H9 (cell line): ENCODE data around the gene BTG4. TPM values are rescaled to one million over a fixed set of nuclear protein-coding genes. Genes with fewer than 3 reads are reported as not detected.

ENCODE experiments used
- DNase-seq: peaks from one replicate; pipeline ENCODE4 v3.0.0-alpha.2; 2017
- H2AFZ ChIP-seq: one replicate; pipeline ENCODE4 v1.6.1; 2013; ENCODE audit warnings: mild to moderate bottlenecking, low read length, control low read depth, moderate library complexity
- H2AK5ac ChIP-seq: 2 replicates; pipeline ENCODE4 v1.6.1; 2013; ENCODE audit warnings: low read length, control low read depth, mixed read lengths; ENCODE audit not compliant: insufficient read length
- H2BK120ac ChIP-seq: one replicate; pipeline ENCODE4 v1.6.1; 2013; ENCODE audit warnings: low read depth, mild to moderate bottlenecking, low read length, control low read depth, inconsistent platforms; ENCODE audit not compliant: poor library complexity, severe bottlenecking
- H2BK12ac ChIP-seq: 2 replicates; pipeline ENCODE4 v1.6.1; 2013; ENCODE audit warnings: low read length, control low read depth, mixed read lengths, low read depth; ENCODE audit not compliant: insufficient read length
- H2BK15ac ChIP-seq: 2 replicates; pipeline ENCODE4 v1.6.1; 2013; ENCODE audit warnings: low read depth, low read length, control low read depth
- H2BK20ac ChIP-seq: one replicate; pipeline ENCODE4 v1.6.1; 2013; ENCODE audit warnings: low read depth, mild to moderate bottlenecking, low read length, control low read depth, inconsistent platforms; ENCODE audit not compliant: poor library complexity, severe bottlenecking
- H2BK5ac ChIP-seq: 2 replicates; pipeline ENCODE4 v1.6.1; 2013; ENCODE audit warnings: low read length, control low read depth, mixed read lengths; ENCODE audit not compliant: insufficient read length
- H3K14ac ChIP-seq: 2 replicates; pipeline ENCODE4 v1.6.1; 2013; ENCODE audit warnings: low read length, control low read depth; ENCODE audit not compliant: insufficient read depth
- H3K18ac ChIP-seq: 2 replicates; pipeline ENCODE4 v1.6.1; 2013; ENCODE audit warnings: low read depth, mild to moderate bottlenecking, mixed read lengths, low read length, control low read depth; ENCODE audit not compliant: insufficient read length
- H3K23ac ChIP-seq: 2 replicates; pipeline ENCODE4 v1.6.1; 2013; ENCODE audit warnings: low read length, control low read depth, mixed read lengths, low read depth; ENCODE audit not compliant: insufficient read length
- H3K23me2 ChIP-seq: 2 replicates; pipeline ENCODE4 v1.6.1; 2013; ENCODE audit warnings: low read depth, mild to moderate bottlenecking, mixed read lengths, low read length, control low read depth; ENCODE audit not compliant: insufficient read length, poor library complexity, severe bottlenecking
- H3K27ac ChIP-seq: 2 replicates; pipeline ENCODE4 v1.5.1; 2013; ENCODE audit warnings: low read length, control low read depth, mixed read lengths, low read depth; ENCODE audit not compliant: insufficient read length
- H3K27me3 ChIP-seq: 2 replicates; pipeline ENCODE4 v1.6.1; 2013; ENCODE audit warnings: low read length, control low read depth, inconsistent platforms; ENCODE audit not compliant: insufficient read depth
- H3K4ac ChIP-seq: 2 replicates; pipeline ENCODE4 v1.6.1; 2013; ENCODE audit warnings: low read depth, mild to moderate bottlenecking, control low read depth, inconsistent platforms, low read length, moderate library complexity
- H3K4me1 ChIP-seq: 2 replicates; pipeline ENCODE4 v1.6.1; 2013; ENCODE audit warnings: low read length, control low read depth, inconsistent platforms; ENCODE audit not compliant: insufficient read depth
- H3K4me2 ChIP-seq: 2 replicates; pipeline ENCODE4 v1.6.1; 2013; ENCODE audit warnings: low read length, control low read depth, mixed read lengths; ENCODE audit not compliant: insufficient read length, insufficient read depth
- H3K56ac ChIP-seq: 2 replicates; pipeline ENCODE4 v1.6.1; 2013; ENCODE audit warnings: low read depth, mild to moderate bottlenecking, mixed read lengths, low read length, control low read depth; ENCODE audit not compliant: insufficient read length
- H3K79me1 ChIP-seq: 2 replicates; pipeline ENCODE4 v1.6.1; 2013; ENCODE audit warnings: low read depth, mild to moderate bottlenecking, moderate library complexity, low read length, control low read depth, inconsistent platforms; ENCODE audit not compliant: insufficient read depth, poor library complexity, severe bottlenecking
- H3K79me2 ChIP-seq: 2 replicates; pipeline ENCODE4 v1.6.1; 2013; ENCODE audit warnings: low read length, control low read depth, inconsistent platforms; ENCODE audit not compliant: insufficient read depth
- H3K9ac ChIP-seq: 2 replicates; pipeline ENCODE4 v1.6.1; 2013; ENCODE audit warnings: low read length, control low read depth, mixed read lengths; ENCODE audit not compliant: insufficient read length; ENCODE audit errors: extremely low read depth
- H3K9me3 ChIP-seq: one replicate; pipeline ENCODE4 v1.6.1; 2013; ENCODE audit warnings: low read depth, low read length, inconsistent platforms; ENCODE audit not compliant: control insufficient read depth
- H3T11ph ChIP-seq: one replicate; pipeline ENCODE4 v1.6.1; 2013; ENCODE audit warnings: mild to moderate bottlenecking, low read length, control low read depth, inconsistent platforms
- H4K20me1 ChIP-seq: one replicate; pipeline ENCODE4 v1.6.1; 2013; ENCODE audit not compliant: control insufficient read depth, insufficient read length, insufficient read depth
- H4K5ac ChIP-seq: 2 replicates; pipeline ENCODE4 v1.6.1; 2013; ENCODE audit warnings: low read depth, mild to moderate bottlenecking, mixed read lengths, low read length, control low read depth; ENCODE audit not compliant: insufficient read length
- H4K8ac ChIP-seq: replicated peaks from 2 replicates; pipeline ENCODE4 v1.6.1; 2013; ENCODE audit warnings: low read length, control low read depth, mixed read lengths, low read depth; ENCODE audit not compliant: insufficient read length
- H4K91ac ChIP-seq: 2 replicates; pipeline ENCODE4 v1.6.1; 2013; ENCODE audit warnings: low read depth, mild to moderate bottlenecking, moderate library complexity, mixed read lengths, low read length, control low read depth; ENCODE audit not compliant: insufficient read length
- H3K27ac Mint-ChIP-seq, 3 experiments: 2 replicates in 2 of 3; 3 replicates in 1 of 3; pipeline ENCODE4 v1.8.0; 2020 to 2021; ENCODE audit warnings: mixed read lengths in 3 of 3, mild to moderate bottlenecking in 1 of 3, moderate library complexity in 1 of 3
- H3K27me3 Mint-ChIP-seq: 2 replicates; pipeline ENCODE4 v1.8.0; 2021; ENCODE audit warnings: low read depth, mild to moderate bottlenecking, moderate library complexity, mixed read lengths
- H3K36me3 Mint-ChIP-seq, 3 experiments: 2 replicates in 2 of 3; 3 replicates in 1 of 3; pipeline ENCODE4 v1.8.0; 2020 to 2021; ENCODE audit warnings: low read depth in 3 of 3, mixed read lengths in 3 of 3; ENCODE audit not compliant: insufficient read depth in 1 of 3
- H3K4me1 Mint-ChIP-seq, 2 experiments: 2 replicates each; pipeline ENCODE4 v1.8.0; 2020; ENCODE audit warnings: mixed read lengths in 2 of 2
- H3K4me3 Mint-ChIP-seq, 2 experiments: 2 replicates in 1 of 2; 3 replicates in 1 of 2; pipeline ENCODE4 v1.8.0; 2020 to 2021; ENCODE audit warnings: mild to moderate bottlenecking in 2 of 2, mixed read lengths in 2 of 2, moderate library complexity in 1 of 2
- H3K9me3 Mint-ChIP-seq, 2 experiments: 2 replicates in 1 of 2; 3 replicates in 1 of 2; pipeline ENCODE4 v1.8.0; 2020; ENCODE audit warnings: mild to moderate bottlenecking in 2 of 2, mixed read lengths in 2 of 2, moderate library complexity in 1 of 2
- WGBS: extraction: QIAGEN DNeasy Blood & Tissue Kit; methylation state at CpG from one replicate; pipeline ENCODE4 v1.1.7; 2013; ENCODE audit warnings: missing lambda C conversion rate, low lambda C conversion rate, mixed read lengths; ENCODE audit not compliant: insufficient read length; ENCODE audit errors: extremely low coverage; 5-methylcytosine and 5-hydroxymethylcytosine counted together
- total RNA-seq: library from RNA; stranded (reverse); gene quantifications from 2 replicates; pipeline ENCODE4 v1.2.1, GENCODE V29; 2021
- TF ChIP-seq, protein P1 (sequence below): fragments of 200-600 bp; sonication (generic); conservative IDR thresholded peaks from 3 replicates; pipeline ENCODE4 v1.8.0; 2021; ENCODE audit warnings: antibody characterized with exemption, mild to moderate bottlenecking

BTG4 gene
- total RNA-seq, 1 experiment from 2014 or later: not detected

DNA sequence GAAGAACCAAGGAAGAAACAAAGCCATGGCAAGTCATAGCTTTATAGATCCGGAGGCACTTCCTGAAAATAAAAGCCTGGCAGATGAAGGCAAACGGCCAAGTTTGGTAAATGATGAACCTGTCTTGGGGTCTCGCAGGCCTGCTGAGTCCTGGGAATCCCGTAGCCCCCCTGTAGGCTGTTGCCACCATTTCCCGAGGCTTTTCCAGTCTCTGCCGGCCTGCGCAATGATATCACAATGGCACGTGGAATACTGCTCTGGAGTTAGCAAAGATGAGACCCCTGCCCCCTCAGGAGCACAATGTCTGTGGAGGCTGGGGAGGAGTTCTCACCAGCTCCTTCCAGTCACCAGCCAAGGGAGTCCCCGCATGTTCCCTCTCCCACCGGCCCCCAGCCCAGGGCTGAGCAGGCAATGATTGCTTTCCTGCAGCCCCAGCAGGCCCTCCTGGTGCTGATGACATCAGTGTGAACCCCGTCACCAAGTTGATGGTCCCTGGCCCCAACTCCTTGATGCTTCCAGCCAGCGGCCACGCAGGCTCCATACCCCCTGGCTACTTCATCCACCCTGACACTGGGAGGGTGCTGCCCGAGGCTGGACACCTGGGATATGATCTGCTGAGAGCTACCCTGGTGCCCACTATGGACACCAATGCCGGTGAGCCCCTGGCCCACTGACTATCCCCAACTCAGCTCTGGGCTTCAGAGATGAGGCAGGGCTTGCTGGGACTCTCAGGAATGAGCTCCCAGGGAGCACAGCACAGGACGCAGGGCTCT lies 55.9 kb downstream of the BTG4 start:
- H3K56ac ChIP-seq: no peak overlapping the region
- H3K27me3 ChIP-seq: no peaks in the 10 kb centered on the region
- H3K4ac ChIP-seq: no peak overlapping the region
- H2BK20ac ChIP-seq: no peak overlapping the region
- WGBS: no CpG with 5 or more reads among the region's 16 CpGs
- H3K79me1 ChIP-seq: no peaks in the 10 kb centered on the region
- Mint-ChIP-seq H3K27me3 (peaks cover 23% of the 10 kb centered on the region), H3K27ac (no peak overlapping the region), H3K9me3 (no peaks in the 10 kb centered on the region), H3K4me1 (peaks cover 15 to 17% of the 10 kb centered on the region in 2 experiments), H3K4me3 (no peak overlapping the region), H3K36me3 (no peaks in the 10 kb centered on the region)
- H3K4me1 ChIP-seq: no peaks in the 10 kb centered on the region
- no peak overlapping the region for H3T11ph ChIP-seq
- H3K27ac ChIP-seq: no peak overlapping the region
- no peak overlapping the region for H2BK15ac ChIP-seq
- no peak overlapping the region for H3K18ac ChIP-seq
- no peak overlapping the region for H4K8ac ChIP-seq
- no peaks in the 10 kb centered on the region for H3K79me2 ChIP-seq
- H4K91ac ChIP-seq: no peak overlapping the region
- H2AFZ ChIP-seq: no peak overlapping the region
- H3K4me2 ChIP-seq: no peak overlapping the region
- H3K9me3 ChIP-seq: no peaks in the 10 kb centered on the region
- no peaks in the 10 kb centered on the region for H3K23me2 ChIP-seq
- H3K14ac ChIP-seq: no peak overlapping the region
- H2BK120ac ChIP-seq: no peak overlapping the region
- DNase-seq: no peak
- no peak overlapping the region for H3K9ac ChIP-seq
- no peaks in the 10 kb centered on the region for H4K20me1 ChIP-seq
- no peak overlapping the region for H2AK5ac ChIP-seq
- TF ChIP-seq, protein P1, sequence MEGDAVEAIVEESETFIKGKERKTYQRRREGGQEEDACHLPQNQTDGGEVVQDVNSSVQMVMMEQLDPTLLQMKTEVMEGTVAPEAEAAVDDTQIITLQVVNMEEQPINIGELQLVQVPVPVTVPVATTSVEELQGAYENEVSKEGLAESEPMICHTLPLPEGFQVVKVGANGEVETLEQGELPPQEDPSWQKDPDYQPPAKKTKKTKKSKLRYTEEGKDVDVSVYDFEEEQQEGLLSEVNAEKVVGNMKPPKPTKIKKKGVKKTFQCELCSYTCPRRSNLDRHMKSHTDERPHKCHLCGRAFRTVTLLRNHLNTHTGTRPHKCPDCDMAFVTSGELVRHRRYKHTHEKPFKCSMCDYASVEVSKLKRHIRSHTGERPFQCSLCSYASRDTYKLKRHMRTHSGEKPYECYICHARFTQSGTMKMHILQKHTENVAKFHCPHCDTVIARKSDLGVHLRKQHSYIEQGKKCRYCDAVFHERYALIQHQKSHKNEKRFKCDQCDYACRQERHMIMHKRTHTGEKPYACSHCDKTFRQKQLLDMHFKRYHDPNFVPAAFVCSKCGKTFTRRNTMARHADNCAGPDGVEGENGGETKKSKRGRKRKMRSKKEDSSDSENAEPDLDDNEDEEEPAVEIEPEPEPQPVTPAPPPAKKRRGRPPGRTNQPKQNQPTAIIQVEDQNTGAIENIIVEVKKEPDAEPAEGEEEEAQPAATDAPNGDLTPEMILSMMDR: no peak
- no peak overlapping the region for H4K5ac ChIP-seq
- H2BK5ac ChIP-seq: no peak overlapping the region
- H3K23ac ChIP-seq: no peak overlapping the region
- no peak overlapping the region for H2BK12ac ChIP-seq
